ENCODE results near the gene IL25.

DNA sequence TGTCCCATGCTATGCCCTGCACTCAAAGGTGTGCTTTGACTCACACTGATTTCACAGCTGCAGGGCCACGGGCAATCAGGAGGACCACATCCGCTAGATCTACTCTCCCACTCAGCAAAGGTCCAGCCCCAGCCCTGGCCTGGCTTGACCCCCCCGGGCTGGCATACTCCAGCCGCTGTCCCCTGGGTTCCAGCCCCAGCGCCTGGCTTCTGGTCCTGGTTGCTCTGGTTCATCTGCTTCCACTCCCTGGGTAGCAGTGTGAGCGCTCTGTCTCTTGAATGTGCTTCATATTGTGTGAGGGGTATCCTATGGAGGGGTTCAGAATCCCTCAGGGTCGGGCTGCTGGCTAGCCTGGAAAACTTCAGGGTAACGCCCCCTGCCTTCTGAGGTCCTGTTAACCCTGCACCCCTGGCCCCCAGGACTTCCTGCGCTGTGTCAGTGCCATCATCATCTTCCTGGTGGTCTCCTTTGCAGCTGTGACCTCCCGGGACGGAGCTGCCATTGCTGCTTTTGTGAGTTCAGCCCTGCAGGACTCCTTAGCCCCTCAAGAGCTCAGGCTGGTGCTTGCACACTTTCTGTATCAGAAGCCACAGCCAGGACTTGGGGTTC is 6.1 kb downstream of the IL25 start:
- TF ChIP-seq, protein P1, sequence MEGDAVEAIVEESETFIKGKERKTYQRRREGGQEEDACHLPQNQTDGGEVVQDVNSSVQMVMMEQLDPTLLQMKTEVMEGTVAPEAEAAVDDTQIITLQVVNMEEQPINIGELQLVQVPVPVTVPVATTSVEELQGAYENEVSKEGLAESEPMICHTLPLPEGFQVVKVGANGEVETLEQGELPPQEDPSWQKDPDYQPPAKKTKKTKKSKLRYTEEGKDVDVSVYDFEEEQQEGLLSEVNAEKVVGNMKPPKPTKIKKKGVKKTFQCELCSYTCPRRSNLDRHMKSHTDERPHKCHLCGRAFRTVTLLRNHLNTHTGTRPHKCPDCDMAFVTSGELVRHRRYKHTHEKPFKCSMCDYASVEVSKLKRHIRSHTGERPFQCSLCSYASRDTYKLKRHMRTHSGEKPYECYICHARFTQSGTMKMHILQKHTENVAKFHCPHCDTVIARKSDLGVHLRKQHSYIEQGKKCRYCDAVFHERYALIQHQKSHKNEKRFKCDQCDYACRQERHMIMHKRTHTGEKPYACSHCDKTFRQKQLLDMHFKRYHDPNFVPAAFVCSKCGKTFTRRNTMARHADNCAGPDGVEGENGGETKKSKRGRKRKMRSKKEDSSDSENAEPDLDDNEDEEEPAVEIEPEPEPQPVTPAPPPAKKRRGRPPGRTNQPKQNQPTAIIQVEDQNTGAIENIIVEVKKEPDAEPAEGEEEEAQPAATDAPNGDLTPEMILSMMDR (IDR thresholded peaks at IDR 0.05): no peak
- no peak for TF ChIP-seq POLR2A (IDR thresholded peaks at IDR 0.05)
